Caco-2 (cell line): Measurements from ENCODE around the gene NADK. TPM values are rescaled to one million over a fixed set of nuclear protein-coding genes. Genes with fewer than 3 reads are reported as not detected.
"Not testable (repeated sequence)": the region's sequence is repeated elsewhere in the genome, so short reads cannot be mapped to it uniquely, and the experiment has no call there.

Experiments used
- BruUV-seq: library from RNA; stranded (reverse); fragments of 400-500 nt; replicated peaks from 2 replicates; lab custom pipeline; 2021; lab: Mats Ljungman, UMichigan
- CTCF ChIA-PET: fragments of 300-600 bp; sonication (Branson Sonifier 250); formaldehyde crosslinking; loops from one replicate; lab custom pipeline; 2022; ENCODE audit warnings: antibody characterized with exemption; lab: Charles Lee
- POLR2A ChIA-PET: fragments of 300-600 bp; sonication (Branson Sonifier 250); formaldehyde crosslinking; loops from one replicate; lab custom pipeline; 2022; ENCODE audit warnings: antibody characterized with exemption; lab: Charles Lee
- DNase-seq, 2 experiments: peaks; one replicate each; pipeline versions ENCODE4 v3.0.0 to v3.0.0-alpha.2; 2020 to 2022
- H3K27me3 ChIP-seq: replicated peaks from 2 replicates; pipeline ENCODE4 v1.6.0; 2011; ENCODE audit warnings: low read length; ENCODE audit not compliant: control insufficient read depth, insufficient read depth
- H3K36me3 ChIP-seq: 2 replicates; pipeline ENCODE4 v1.5.1; 2011; ENCODE audit warnings: low read length; ENCODE audit not compliant: control insufficient read depth, insufficient read depth
- H3K4me1 ChIP-seq: fragments of 250-450 bp; sonication (Bioruptor Pico); 2 replicates; pipeline ENCODE4 v1.5.1; 2020; ENCODE audit warnings: mild to moderate bottlenecking
- H3K4me3 ChIP-seq: 2 replicates; pipeline ENCODE4 v1.5.1; 2011; ENCODE audit warnings: low read depth, mild to moderate bottlenecking, control low read depth, low read length
- H3K9me3 ChIP-seq: fragments of 250-450 bp; sonication (Bioruptor Pico); 2 replicates; pipeline ENCODE4 v1.5.1; 2020; ENCODE audit warnings: mild to moderate bottlenecking, moderate library complexity
- H3K27ac Mint-ChIP-seq: one replicate; pipeline ENCODE4 v1.8.0; 2022; ENCODE audit warnings: mixed read lengths; ENCODE audit not compliant: unreplicated experiment
- H3K27me3 Mint-ChIP-seq: one replicate; pipeline ENCODE4 v1.8.0; 2022; ENCODE audit warnings: mixed read lengths; ENCODE audit not compliant: insufficient read depth, unreplicated experiment
- H3K36me3 Mint-ChIP-seq: one replicate; pipeline ENCODE4 v1.8.0; 2022; ENCODE audit warnings: mild to moderate bottlenecking, mixed read lengths; ENCODE audit not compliant: insufficient read depth, unreplicated experiment
- H3K4me1 Mint-ChIP-seq: one replicate; pipeline ENCODE4 v1.8.0; 2022; ENCODE audit warnings: low read depth, mixed read lengths; ENCODE audit not compliant: unreplicated experiment
- H3K4me3 Mint-ChIP-seq: one replicate; pipeline ENCODE4 v1.8.0; 2022; ENCODE audit warnings: mild to moderate bottlenecking, moderate library complexity, mixed read lengths; ENCODE audit not compliant: unreplicated experiment
- H3K9me3 Mint-ChIP-seq: one replicate; pipeline ENCODE4 v1.8.0; 2022; ENCODE audit warnings: mixed read lengths; ENCODE audit not compliant: unreplicated experiment
- intact Hi-C: fragments of 100-400 bp; cut with micrococcal nuclease; formaldehyde crosslinking; loops from one replicate; pipeline ENCODE4 v1.10.0; 2022; ENCODE audit not compliant: unreplicated experiment
- total RNA-seq: library from RNA; stranded (reverse); gene quantifications from 2 replicates; pipeline ENCODE4 v1.2.3, GENCODE V29; 2022
- TF ChIP-seq, protein P1 (sequence below), 2 experiments: fragments of 200-600 bp in 1 of 2; IDR thresholded peaks; 1 replicate in 1 of 2; 2 replicates in 1 of 2; pipeline versions ENCODE4 v1.5.1 to v1.8.0; 2011 to 2022; ENCODE audit warnings: antibody characterized with exemption in 1 of 2, control low read depth in 1 of 2, inconsistent platforms in 1 of 2, low read depth in 1 of 2, low read length in 1 of 2, mild to moderate bottlenecking in 1 of 2, moderate library complexity in 1 of 2; ENCODE audit not compliant: insufficient read depth in 1 of 2, severe bottlenecking in 1 of 2, unreplicated experiment in 1 of 2

NADK gene
- total RNA-seq, 1 experiment from 2014 or later = 85.8 TPM

DNA sequence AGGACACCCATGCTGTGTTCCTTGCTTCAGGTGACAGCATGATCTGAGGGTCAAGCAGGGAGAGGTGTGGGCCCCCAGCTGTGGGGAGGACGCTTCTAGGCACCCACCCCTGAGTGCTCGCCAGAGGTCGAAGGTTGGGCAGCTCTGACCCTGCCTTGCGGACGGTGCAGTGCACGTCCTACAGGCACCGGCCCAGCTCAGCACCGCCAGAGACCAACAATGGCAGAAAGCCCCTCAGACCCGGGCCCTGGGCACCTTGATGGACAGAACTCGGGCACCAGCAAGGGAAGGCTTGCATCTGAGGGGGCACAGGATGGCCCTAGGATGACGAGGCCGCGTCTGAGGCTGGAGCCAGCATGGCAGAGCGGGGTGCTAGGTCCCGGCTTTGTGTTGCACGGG is 24.7 kb downstream of the NADK start:
- CTCF ChIA-PET = no interaction called here
- TF ChIP-seq, protein P1, sequence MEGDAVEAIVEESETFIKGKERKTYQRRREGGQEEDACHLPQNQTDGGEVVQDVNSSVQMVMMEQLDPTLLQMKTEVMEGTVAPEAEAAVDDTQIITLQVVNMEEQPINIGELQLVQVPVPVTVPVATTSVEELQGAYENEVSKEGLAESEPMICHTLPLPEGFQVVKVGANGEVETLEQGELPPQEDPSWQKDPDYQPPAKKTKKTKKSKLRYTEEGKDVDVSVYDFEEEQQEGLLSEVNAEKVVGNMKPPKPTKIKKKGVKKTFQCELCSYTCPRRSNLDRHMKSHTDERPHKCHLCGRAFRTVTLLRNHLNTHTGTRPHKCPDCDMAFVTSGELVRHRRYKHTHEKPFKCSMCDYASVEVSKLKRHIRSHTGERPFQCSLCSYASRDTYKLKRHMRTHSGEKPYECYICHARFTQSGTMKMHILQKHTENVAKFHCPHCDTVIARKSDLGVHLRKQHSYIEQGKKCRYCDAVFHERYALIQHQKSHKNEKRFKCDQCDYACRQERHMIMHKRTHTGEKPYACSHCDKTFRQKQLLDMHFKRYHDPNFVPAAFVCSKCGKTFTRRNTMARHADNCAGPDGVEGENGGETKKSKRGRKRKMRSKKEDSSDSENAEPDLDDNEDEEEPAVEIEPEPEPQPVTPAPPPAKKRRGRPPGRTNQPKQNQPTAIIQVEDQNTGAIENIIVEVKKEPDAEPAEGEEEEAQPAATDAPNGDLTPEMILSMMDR (IDR thresholded peaks at IDR 0.05; ENCODE audit: insufficient read depth in 1 of 2, low read depth in 1 of 2, low read length in 1 of 2, severe bottlenecking in 1 of 2, unreplicated experiment in 1 of 2) = no peak
- H3K36me3 Mint-ChIP-seq = peaks cover 28% of the 10 kb centered on the region
- no TSS peak for BruUV-seq
- DNase-seq = no peak
- intact Hi-C loops = no loop called here
- no peak overlapping the region for H3K27ac Mint-ChIP-seq
- no peaks in the 10 kb centered on the region; the same call in 1 of the 2 replicates for H3K36me3 ChIP-seq
- no peaks in the 10 kb centered on the region for H3K9me3 Mint-ChIP-seq
- H3K9me3 ChIP-seq = no peaks in the 10 kb centered on the region
- H3K4me1 Mint-ChIP-seq = no peaks in the 10 kb centered on the region
- H3K4me3 Mint-ChIP-seq = no peak overlapping the region
- POLR2A ChIA-PET = no interaction called here
- H3K27me3 Mint-ChIP-seq = no peaks in the 10 kb centered on the region
- H3K27me3 ChIP-seq = no peaks in the 10 kb centered on the region
- no peak overlapping the region for H3K4me3 ChIP-seq
- H3K4me1 ChIP-seq = no peaks in the 10 kb centered on the region

DNA sequence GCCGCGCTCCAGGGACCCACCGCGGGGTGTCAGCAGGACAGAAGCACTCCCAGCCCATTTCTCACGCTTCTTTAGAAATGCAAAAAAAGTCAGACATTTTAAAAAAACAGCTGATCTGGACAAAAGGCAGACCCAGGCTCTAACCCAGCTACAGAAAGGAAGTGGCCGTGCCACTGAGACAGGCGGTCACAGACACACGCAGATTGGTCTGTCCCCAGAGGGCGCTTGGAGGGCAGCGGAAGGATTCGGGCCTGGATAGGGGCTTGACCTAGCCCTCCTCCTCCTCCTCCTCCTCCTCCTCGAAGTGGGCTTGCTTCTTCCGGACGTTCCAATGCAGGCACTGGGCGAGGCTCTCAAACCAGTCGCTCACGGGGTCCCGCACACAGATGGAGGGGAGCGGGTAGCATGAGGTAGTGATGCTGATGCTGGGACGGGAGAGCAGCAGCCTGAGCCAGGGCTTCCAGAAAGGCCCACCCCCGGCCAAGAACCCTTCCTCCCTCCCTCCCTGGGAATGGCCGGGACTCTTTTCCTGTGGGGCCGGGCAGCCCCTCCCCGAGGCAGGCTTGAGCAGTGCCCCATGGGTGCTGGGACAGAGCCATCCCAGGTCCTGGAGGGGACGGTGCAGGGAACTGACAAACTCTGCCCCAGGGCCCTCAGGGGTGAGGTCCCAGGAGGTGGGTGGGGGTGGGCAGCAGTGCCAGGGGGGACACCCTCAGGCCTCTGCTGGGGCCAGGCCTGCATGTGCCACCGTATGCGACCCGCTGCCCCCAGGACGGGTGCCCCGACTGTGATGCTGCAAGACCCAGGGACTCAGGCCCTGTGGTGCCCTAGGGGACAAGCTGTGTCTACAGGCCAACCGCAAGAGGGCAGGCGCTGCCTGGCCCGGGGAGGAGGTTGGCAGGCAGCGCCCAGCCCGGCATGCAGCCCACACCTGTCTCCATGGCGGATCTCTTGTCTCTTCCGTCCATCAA is 25.3 kb downstream of the NADK start:
- Mint-ChIP-seq H3K27me3 (no peaks in the 10 kb centered on the region), H3K27ac (no peak overlapping the region), H3K4me3 (no peak overlapping the region), H3K36me3 (peaks cover 24% of the 10 kb centered on the region), H3K4me1 (no peaks in the 10 kb centered on the region), H3K9me3 (no peaks in the 10 kb centered on the region)
- Histone ChIP-seq H3K27me3 (no peaks in the 10 kb centered on the region), H3K4me3 (no peak overlapping the region), H3K36me3 (no peaks in the 10 kb centered on the region; the same call in 1 of the 2 replicates), H3K9me3 (no peaks in the 10 kb centered on the region), H3K4me1 (no peaks in the 10 kb centered on the region)
- TF ChIP-seq, protein P1 (IDR thresholded peaks at IDR 0.05; ENCODE audit: insufficient read depth in 1 of 2, low read depth in 1 of 2, low read length in 1 of 2, severe bottlenecking in 1 of 2, unreplicated experiment in 1 of 2) = no peak
- intact Hi-C loops = no loop called here
- POLR2A ChIA-PET = no interaction called here
- CTCF ChIA-PET = interaction anchor here (0.5 kb wide), 1 partner anchor 31 kb away, joined by 4 read pairs; no protein-coding TSS in a partner anchor
- BruUV-seq = no TSS peak
- no peak for DNase-seq

DNA sequence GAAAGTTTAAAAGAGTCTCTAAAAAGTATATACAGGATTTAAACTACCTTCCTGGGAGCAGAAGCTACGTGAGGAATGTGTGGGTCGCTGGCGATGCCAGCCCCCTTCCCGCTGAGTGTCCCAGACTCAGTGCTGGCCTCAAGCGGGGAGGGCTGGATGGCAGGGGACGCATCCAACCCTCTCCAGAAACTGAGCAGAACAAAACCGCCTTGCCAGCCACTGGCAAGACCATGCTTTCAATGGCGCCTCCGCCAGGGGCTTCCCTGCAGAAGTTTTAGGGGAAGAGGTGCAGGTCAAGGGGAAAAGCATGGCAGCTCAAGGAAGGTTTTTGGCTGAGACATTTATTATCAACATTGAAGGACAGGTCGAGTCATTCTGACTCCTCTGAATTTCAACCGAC is 26.1 kb downstream of the NADK start:
- Histone ChIP-seq H3K36me3 (no peaks in the 10 kb centered on the region; the same call in 1 of the 2 replicates), H3K4me3 (no peak overlapping the region), H3K9me3 (no peaks in the 10 kb centered on the region), H3K27me3 (no peaks in the 10 kb centered on the region), H3K4me1 (no peaks in the 10 kb centered on the region)
- POLR2A ChIA-PET = no interaction called here
- Mint-ChIP-seq H3K9me3 (no peaks in the 10 kb centered on the region), H3K36me3 (peaks cover 19% of the 10 kb centered on the region), H3K4me1 (no peaks in the 10 kb centered on the region), H3K4me3 (no peak overlapping the region), H3K27ac (no peak overlapping the region), H3K27me3 (no peaks in the 10 kb centered on the region)
- BruUV-seq = no TSS peak
- intact Hi-C loops = no loop called here
- CTCF ChIA-PET = interaction anchor here (0.5 kb wide), 1 partner anchor 32 kb away, joined by 4 read pairs; no protein-coding TSS in a partner anchor
- TF ChIP-seq, protein P1 (IDR thresholded peaks at IDR 0.05; ENCODE audit: insufficient read depth in 1 of 2, low read depth in 1 of 2, low read length in 1 of 2, severe bottlenecking in 1 of 2, unreplicated experiment in 1 of 2) = no peak
- no peak for DNase-seq

GRCh38 chr1:1749941-1750340 is 28.3 kb downstream of the NADK start:
- H3K9me3 Mint-ChIP-seq, H3K4me3 Mint-ChIP-seq, H3K9me3 ChIP-seq, H3K4me1 Mint-ChIP-seq, BruUV-seq, intact Hi-C loops, CTCF ChIA-PET, H3K27me3 Mint-ChIP-seq, H3K4me1 ChIP-seq, POLR2A ChIA-PET, H3K27me3 ChIP-seq, H3K27ac Mint-ChIP-seq, DNase-seq, H3K36me3 ChIP-seq, H3K4me3 ChIP-seq: not testable (repeated sequence)
- peaks cover 25% of the 10 kb centered on the region for H3K36me3 Mint-ChIP-seq
